ENCODE measurements around the gene WRAP73.

GRCh38 chr1:3596663-3597598 is 53.0 kb downstream of the WRAP73 start:
- no peak for TF ChIP-seq CTCF (IDR thresholded peaks at IDR 0.05)
- no peak for TF ChIP-seq EP300 (IDR thresholded peaks at IDR 0.05)
